GM19043 (cell line): ENCODE results near the gene INAVA.
"Not testable (repeated sequence)": the region's sequence is repeated elsewhere in the genome, so short reads cannot be mapped to it uniquely, and the experiment has no call there.

Experiments used
- ATAC-seq: cut with Tn5 transposase; IDR thresholded peaks from one replicate; pipeline ENCODE4 v1.9.1; 2021; ENCODE audit warnings: low read depth; ENCODE audit not compliant: unreplicated experiment

INAVA gene

GRCh38 chr1:200916681-200917080, 22.0 kb downstream of the INAVA start:
- no peak for ATAC-seq

- ATAC-seq = no peak
Observed at GRCh38 chr1:200917291-200917817, 22.7 kb downstream of the INAVA start.

GRCh38 chr1:200918006-200918405, 23.3 kb downstream of the INAVA start:
- no peak for ATAC-seq

GRCh38 chr1:200919386-200919785, 24.7 kb downstream of the INAVA start:
- ATAC-seq = no peak

GRCh38 chr1:200921571-200922110, 26.9 kb downstream of the INAVA start:
- no peak for ATAC-seq

- ATAC-seq = no peak
Observed at GRCh38 chr1:200922406-200922805, 27.7 kb downstream of the INAVA start.

GRCh38 chr1:200923601-200924000, 28.9 kb downstream of the INAVA start:
- ATAC-seq = no peak

GRCh38 chr1:200925831-200926230, 31.1 kb downstream of the INAVA start:
- ATAC-seq = no peak

GRCh38 chr1:200929530-200930278, 35.0 kb downstream of the INAVA start:
- ATAC-seq = no peak

GRCh38 chr1:200930285-200930684, 35.6 kb downstream of the INAVA start:
- not testable (repeated sequence) for ATAC-seq

GRCh38 chr1:200931776-200932175, 37.1 kb downstream of the INAVA start:
- no peak for ATAC-seq

- ATAC-seq = no peak
Observed at GRCh38 chr1:200934676-200935245, 40.1 kb downstream of the INAVA start.

GRCh38 chr1:200935286-200935962, 40.7 kb downstream of the INAVA start:
- ATAC-seq = not testable (repeated sequence)

GRCh38 chr1:200938955-200939354, 44.3 kb downstream of the INAVA start:
- no peak for ATAC-seq

- ATAC-seq = no peak
Observed at GRCh38 chr1:200945111-200945510, 50.4 kb downstream of the INAVA start.

- ATAC-seq = no peak
Observed at GRCh38 chr1:200947059-200947566, 52.4 kb downstream of the INAVA start.

- ATAC-seq = no peak
Observed at GRCh38 chr1:200949626-200950025, 54.9 kb downstream of the INAVA start.

GRCh38 chr1:200951016-200951415, 56.3 kb downstream of the INAVA start:
- ATAC-seq = no peak

GRCh38 chr1:200954434-200954833, 59.7 kb downstream of the INAVA start:
- ATAC-seq = no peak

- no peak for ATAC-seq
Observed at GRCh38 chr1:200958597-200958996, 63.9 kb downstream of the INAVA start.

GRCh38 chr1:200959411-200959921, 64.8 kb downstream of the INAVA start:
- no peak for ATAC-seq
